DMS53 treated with DMSO at 0.1 percent for 48 hours (cell line): Measurements from ENCODE around the gene ANKRD33.

Experiments
- DNase-seq: peaks from one replicate; lab custom pipeline; 2025; ENCODE audit not compliant: unreplicated experiment; lab: John Stamatoyannopoulos, UW

The ANKRD33 gene

DNA sequence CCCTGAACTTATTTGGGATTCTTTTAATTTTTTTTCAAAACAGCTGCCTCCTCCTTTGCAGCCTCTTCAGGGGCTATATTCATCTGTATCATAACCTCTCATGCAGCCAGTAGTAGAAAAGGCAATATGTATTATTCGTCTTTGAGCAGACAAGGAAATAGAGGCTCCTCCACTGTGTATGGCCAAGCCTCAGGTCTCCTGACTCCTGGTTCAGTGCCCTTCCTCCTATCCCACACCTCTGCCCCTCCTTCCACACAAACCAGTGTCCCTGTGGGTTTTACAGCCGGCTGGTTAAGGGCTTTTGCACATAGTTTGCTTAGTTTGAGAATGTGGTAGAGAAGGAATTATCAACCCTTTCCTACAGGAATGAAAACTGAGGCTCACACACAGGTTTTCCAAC lies 10.6 kb downstream of the ANKRD33 start:
- DNase-seq = no peak

DNA sequence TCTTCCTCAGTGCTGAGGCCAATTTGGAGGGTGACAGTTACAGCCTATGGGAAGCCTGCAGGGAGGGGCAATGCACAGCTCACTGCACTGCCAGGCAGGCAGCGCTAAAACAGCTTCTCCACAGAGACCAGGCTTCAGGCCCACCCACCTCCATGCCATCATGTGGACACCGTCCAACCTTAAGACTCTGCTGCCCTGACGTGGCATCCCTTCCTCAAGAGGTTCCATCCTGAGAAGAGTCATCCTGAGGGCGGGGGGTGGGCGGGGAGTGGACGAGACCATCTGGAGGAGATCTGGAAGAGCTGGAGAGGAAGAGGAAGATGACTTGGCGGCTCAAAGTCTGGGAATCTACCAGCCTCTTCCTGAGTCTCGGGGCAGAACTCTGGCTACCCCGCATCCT lies 11.0 kb downstream of the ANKRD33 start:
- no peak for DNase-seq

GRCh38 chr12:51900323-51900889 lies 12.5 kb downstream of the ANKRD33 start:
- DNase-seq = no peak

GRCh38 chr12:51901121-51901817 lies 13.4 kb downstream of the ANKRD33 start:
- DNase-seq = no peak

DNA sequence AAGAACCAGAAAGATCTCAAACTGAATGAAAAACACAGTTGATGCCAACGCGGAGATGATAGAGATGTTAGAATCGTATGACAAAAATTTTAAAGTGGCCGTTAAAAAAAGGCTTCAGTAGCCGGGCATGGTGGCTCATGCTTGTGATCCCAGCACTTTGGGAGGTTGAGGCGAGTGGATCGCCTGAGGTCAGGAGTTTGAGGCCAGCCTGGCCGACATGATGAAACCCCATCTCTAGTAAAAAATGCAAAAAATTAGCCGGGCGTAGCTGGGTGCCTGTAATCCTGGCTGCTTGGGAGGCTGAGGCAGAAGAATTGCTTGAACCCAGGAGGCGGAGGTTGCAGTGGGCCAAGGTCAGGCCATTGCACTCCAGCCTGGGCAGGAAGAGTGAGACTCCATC lies 14.0 kb downstream of the ANKRD33 start:
- DNase-seq = no peak

DNA sequence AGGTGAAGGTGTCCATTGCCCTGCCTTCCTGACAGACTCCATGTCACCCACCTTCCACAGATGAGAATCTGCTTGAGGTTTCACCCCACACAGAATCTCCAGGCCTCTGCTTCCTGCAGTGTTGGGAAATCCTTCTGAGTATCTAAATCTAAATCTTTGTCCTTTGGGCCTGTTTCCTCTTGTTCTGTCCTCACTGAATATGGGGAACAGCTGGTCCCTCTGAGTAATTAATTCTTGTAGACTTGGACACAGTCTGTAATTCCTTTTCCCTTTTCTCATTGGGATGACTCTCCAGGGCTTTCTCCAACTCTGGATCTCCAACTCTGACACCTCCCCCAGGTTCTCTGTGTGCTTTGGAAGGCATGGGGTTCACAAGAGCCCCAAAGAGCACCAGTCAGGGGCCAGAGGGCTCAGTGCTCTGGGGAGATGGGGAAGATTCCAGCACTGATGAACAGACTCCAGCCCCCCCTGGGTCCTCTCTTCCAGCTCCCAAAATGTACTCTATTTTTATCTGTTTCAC lies 17.1 kb downstream of the ANKRD33 start:
- no peak for DNase-seq

GRCh38 chr12:51905471-51906429 lies 17.8 kb downstream of the ANKRD33 start:
- DNase-seq = no peak

DNA sequence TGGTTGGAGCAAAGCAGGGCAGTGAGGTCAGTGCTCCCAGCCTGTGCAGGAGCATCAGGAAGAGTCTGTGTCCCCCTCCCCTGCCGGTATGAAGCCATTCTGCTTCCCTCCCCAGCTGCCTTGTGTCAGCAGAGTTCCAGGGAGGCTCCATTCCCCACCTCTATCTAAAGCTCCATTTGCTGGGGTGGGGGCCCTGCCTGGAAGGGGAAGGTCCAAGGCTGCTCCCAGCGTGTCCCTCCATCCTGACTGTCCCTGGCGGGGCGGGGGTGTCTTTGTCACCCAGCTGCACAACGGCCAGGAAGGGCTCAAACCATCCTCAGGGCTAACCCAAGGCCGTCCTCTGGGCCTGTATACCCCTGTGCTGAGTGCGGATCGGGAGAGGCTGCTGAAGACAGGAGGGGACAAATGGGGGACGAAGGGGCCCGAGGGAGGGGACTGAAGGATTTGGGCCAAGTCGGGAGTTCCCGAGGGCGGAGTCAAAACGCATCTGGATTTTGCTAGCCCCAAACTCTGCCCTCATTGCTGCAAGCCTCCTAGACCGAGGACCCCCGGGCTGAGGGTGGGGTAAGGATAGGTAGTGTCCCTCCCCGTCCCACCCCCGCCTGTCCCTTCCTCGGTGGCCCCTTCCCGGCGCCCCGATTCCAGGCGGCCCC lies 18.7 kb downstream of the ANKRD33 start:
- no peak for DNase-seq

DNA sequence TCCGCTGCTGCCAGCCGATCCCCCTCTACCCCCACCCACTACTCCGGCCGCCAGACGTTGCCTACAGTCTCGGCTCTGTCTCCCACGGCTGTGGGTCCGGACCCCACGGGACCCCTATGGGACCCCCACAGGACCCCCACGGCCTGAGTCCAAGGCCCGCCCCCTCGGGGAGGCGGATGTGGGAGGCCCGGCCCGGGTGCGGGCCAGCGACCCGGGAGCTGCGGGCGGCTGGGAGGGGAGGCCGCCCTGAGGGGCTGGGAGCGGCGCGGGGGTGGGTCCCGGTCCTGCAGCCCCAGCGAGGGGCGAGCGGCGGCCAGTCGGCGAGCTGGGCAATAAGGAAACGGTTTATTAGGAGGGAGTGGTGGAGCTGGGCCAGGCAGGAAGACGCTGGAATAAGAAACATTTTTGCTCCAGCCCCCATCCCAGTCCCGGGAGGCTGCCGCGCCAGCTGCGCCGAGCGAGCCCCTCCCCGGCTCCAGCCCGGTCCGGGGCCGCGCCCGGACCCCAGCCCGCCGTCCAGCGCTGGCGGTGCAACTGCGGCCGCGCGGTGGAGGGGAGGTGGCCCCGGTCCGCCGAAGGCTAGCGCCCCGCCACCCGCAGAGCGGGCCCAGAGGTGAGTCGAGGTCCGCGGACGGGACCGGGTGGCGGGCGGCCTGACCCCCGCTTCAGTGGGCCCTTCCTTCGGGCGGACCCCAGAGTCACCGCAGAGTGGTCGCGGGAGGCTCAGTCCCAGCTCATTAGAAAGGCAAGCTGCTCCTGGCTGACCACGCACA lies 19.4 kb downstream of the ANKRD33 start, which contains the start of gene ACVRL1:
Gene ACVRL1, plus strand, starts transcription at position 422 of the 773 bp plus-strand sequence. CDS start 4,971 bp downstream, outside the sequence.
- DNase-seq = no peak

GRCh38 chr12:51907856-51908425 lies 20.0 kb downstream of the ANKRD33 start:
- no peak for DNase-seq

GRCh38 chr12:51908876-51909592 lies 21.1 kb downstream of the ANKRD33 start:
- DNase-seq = no peak

DNA sequence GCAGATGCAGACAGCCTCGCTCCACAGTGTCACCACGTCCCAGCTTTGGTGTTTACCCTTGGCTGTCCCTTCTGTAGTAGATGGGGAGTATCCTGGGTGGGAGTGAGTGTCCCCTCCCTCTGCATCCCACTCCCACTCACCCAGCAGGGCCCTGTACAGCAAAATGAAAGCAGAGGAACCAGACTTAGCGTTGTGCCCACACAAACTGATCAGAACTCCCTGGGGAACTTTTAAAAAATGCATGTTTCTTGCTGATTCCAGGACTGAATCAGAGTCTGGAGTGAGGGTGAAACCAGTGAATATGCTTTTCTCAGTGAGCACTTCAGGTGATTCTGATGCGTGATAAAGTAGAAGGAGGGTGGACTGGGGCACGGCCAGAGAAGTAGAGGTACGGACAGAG lies 22.3 kb downstream of the ANKRD33 start:
- DNase-seq = no peak

- no peak for DNase-seq
Observed at GRCh38 chr12:51910691-51911090, 22.8 kb downstream of the ANKRD33 start.

DNA sequence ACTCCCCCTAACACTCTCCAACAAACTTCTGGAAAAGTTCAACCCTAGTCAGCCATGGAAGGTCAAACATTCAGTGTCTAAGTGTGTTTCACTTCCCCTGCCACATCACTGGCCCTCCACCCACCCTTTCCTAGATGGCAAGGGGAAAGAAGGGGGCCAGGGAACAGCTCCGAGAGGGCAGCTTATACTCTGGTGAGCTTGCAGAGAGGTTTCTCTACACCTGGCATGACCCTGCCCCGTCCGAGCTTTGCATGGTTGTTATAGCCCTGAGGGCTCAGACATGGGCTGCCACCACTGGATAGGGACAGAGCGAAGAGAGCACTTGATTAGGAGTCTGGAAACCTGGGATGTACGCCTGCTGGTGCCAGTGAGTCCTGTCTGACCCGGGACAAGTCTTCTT lies 23.4 kb downstream of the ANKRD33 start:
- DNase-seq = no peak

- DNase-seq = no peak
Observed at GRCh38 chr12:51911788-51912711, 24.1 kb downstream of the ANKRD33 start.

DNA sequence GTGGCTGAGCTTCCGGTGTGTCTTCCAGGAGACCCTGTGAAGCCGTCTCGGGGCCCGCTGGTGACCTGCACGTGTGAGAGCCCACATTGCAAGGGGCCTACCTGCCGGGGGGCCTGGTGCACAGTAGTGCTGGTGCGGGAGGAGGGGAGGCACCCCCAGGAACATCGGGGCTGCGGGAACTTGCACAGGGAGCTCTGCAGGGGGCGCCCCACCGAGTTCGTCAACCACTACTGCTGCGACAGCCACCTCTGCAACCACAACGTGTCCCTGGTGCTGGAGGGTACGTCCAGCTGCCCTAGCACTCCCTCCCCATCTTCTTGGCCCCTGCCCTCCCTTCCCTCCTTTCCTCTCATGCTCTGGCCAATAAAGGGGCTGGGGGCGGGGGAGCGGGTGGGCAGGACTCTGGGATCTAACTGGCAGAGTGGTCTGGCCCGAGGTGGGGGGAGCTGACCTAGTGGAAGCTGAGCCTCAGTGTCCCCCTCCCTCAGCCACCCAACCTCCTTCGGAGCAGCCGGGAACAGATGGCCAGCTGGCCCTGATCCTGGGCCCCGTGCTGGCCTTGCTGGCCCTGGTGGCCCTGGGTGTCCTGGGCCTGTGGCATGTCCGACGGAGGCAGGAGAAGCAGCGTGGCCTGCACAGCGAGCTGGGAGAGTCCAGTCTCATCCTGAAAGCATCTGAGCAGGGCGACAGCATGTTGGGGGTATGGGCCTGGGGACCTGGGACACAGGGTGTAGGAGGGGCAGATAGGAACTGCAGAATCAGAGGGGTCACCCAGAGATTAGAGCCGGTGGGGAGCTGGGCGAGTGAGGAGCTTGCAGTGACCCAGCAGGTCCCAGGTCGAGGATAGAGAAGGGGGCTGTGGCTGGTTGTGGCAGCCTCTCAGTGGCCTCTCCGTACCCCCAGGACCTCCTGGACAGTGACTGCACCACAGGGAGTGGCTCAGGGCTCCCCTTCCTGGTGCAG lies 25.4 kb downstream of the ANKRD33 start:
- no peak for DNase-seq
